Mesenchymal stem cell (in vitro differentiated cells and primary cell): Measurements from ENCODE around the gene CETN1.

ENCODE experiments used
- DNase-seq: peaks from one replicate; pipeline ENCODE4 v3.0.0-alpha.2; 2013
- H2AFZ ChIP-seq: one replicate; pipeline ENCODE4 v1.6.1; 2013; ENCODE audit warnings: low read depth, mild to moderate bottlenecking, control low read depth, inconsistent platforms, low read length, moderate library complexity
- H2AK5ac ChIP-seq: 2 replicates; pipeline ENCODE4 v1.6.1; 2013; ENCODE audit warnings: low read length, moderate library complexity, mild to moderate bottlenecking, inconsistent platforms; ENCODE audit not compliant: severe bottlenecking
- H2BK120ac ChIP-seq: one replicate; pipeline ENCODE4 v1.6.1; 2013; ENCODE audit warnings: low read depth, mild to moderate bottlenecking, inconsistent platforms, low read length, moderate library complexity
- H2BK12ac ChIP-seq, 2 experiments: one replicate each; pipeline ENCODE4 v1.6.1; 2013; ENCODE audit warnings: inconsistent platforms in 2 of 2, low read length in 2 of 2, mild to moderate bottlenecking in 2 of 2, moderate library complexity in 2 of 2, control low read depth in 1 of 2
- H2BK15ac ChIP-seq: one replicate; pipeline ENCODE4 v1.6.1; 2013; ENCODE audit warnings: mild to moderate bottlenecking, low read depth, inconsistent platforms; ENCODE audit not compliant: poor library complexity, severe bottlenecking
- H2BK5ac ChIP-seq: 2 replicates; pipeline ENCODE4 v1.6.1; 2013; ENCODE audit warnings: low read depth, mild to moderate bottlenecking, low read length, control low read depth, inconsistent platforms; ENCODE audit not compliant: poor library complexity, severe bottlenecking
- H3K14ac ChIP-seq, 2 experiments: one replicate each; pipeline ENCODE4 v1.6.1; 2013; ENCODE audit warnings: inconsistent platforms in 2 of 2, low read length in 2 of 2, control low read depth in 1 of 2, mild to moderate bottlenecking in 1 of 2, moderate library complexity in 1 of 2
- H3K18ac ChIP-seq, 2 experiments: one replicate each; pipeline ENCODE4 v1.6.1; 2013; ENCODE audit warnings: inconsistent platforms in 2 of 2, low read length in 2 of 2, control low read depth in 1 of 2, low read depth in 1 of 2, mild to moderate bottlenecking in 1 of 2
- H3K23ac ChIP-seq, 2 experiments: one replicate each; pipeline ENCODE4 v1.6.1; 2013; ENCODE audit warnings: inconsistent platforms in 2 of 2, low read length in 2 of 2, mild to moderate bottlenecking in 2 of 2, moderate library complexity in 2 of 2, control low read depth in 1 of 2
- H3K27ac ChIP-seq: 2 replicates; pipeline ENCODE4 v1.5.1; 2013; ENCODE audit warnings: mild to moderate bottlenecking, moderate library complexity, low read length, control low read depth, inconsistent platforms; ENCODE audit not compliant: poor library complexity, severe bottlenecking
- H3K27me3 ChIP-seq, 2 experiments: 2 replicates each; pipeline versions ENCODE4 v1.6.1 to v1.7.0; 2013; ENCODE audit warnings: low read length in 2 of 2, mild to moderate bottlenecking in 2 of 2, moderate library complexity in 2 of 2, control low read depth in 1 of 2, inconsistent platforms in 1 of 2; ENCODE audit not compliant: control insufficient read depth in 1 of 2, insufficient read depth in 1 of 2
- H3K36me3 ChIP-seq, 2 experiments: 2 replicates each; pipeline versions ENCODE4 v1.6.1 to v1.7.0; 2013; ENCODE audit warnings: low read length in 2 of 2, control low read depth in 1 of 2, inconsistent platforms in 1 of 2, low read depth in 1 of 2, mild to moderate bottlenecking in 1 of 2; ENCODE audit not compliant: insufficient read depth in 2 of 2, control insufficient read depth in 1 of 2
- H3K4ac ChIP-seq, 2 experiments: one replicate each; pipeline ENCODE4 v1.6.1; 2013; ENCODE audit warnings: inconsistent platforms in 2 of 2, low read length in 2 of 2, mild to moderate bottlenecking in 2 of 2, moderate library complexity in 2 of 2, control low read depth in 1 of 2, low read depth in 1 of 2
- H3K4me1 ChIP-seq: 2 replicates; pipeline ENCODE4 v1.6.1; 2013; ENCODE audit warnings: low read depth, low read length, control low read depth; ENCODE audit not compliant: control insufficient read depth, insufficient read depth
- H3K4me2 ChIP-seq: 2 replicates; pipeline ENCODE4 v1.6.1; 2013; ENCODE audit warnings: low read length, mild to moderate bottlenecking, inconsistent platforms; ENCODE audit not compliant: poor library complexity, severe bottlenecking
- H3K4me3 ChIP-seq, 2 experiments: 2 replicates each; pipeline versions ENCODE4 v1.5.1 to v1.7.0; 2013; ENCODE audit warnings: low read length in 2 of 2, mild to moderate bottlenecking in 2 of 2, control low read depth in 1 of 2, low read depth in 1 of 2; ENCODE audit not compliant: insufficient read depth in 1 of 2
- H3K79me1 ChIP-seq: replicated peaks from 2 replicates; pipeline ENCODE4 v1.6.1; 2013; ENCODE audit warnings: mild to moderate bottlenecking, control low read depth, low read length, inconsistent platforms; ENCODE audit not compliant: poor library complexity, severe bottlenecking
- H3K9ac ChIP-seq: 2 replicates; pipeline ENCODE4 v1.7.0; 2013; ENCODE audit warnings: mild to moderate bottlenecking, low read length, moderate library complexity
- H3K9me3 ChIP-seq: 2 replicates; pipeline ENCODE4 v1.7.0; 2013; ENCODE audit warnings: mild to moderate bottlenecking, low read length; ENCODE audit not compliant: control insufficient read depth
- H4K8ac ChIP-seq: one replicate; pipeline ENCODE4 v1.6.1; 2013; ENCODE audit warnings: inconsistent platforms, mild to moderate bottlenecking, low read length, moderate library complexity
- H4K91ac ChIP-seq: one replicate; pipeline ENCODE4 v1.6.1; 2013; ENCODE audit warnings: mild to moderate bottlenecking, low read length, inconsistent platforms
- WGBS: methylation state at CpG from one replicate; pipeline ENCODE4 v1.1.7; 2013; ENCODE audit warnings: mixed read lengths; 5-methylcytosine and 5-hydroxymethylcytosine counted together

The CETN1 gene

DNA sequence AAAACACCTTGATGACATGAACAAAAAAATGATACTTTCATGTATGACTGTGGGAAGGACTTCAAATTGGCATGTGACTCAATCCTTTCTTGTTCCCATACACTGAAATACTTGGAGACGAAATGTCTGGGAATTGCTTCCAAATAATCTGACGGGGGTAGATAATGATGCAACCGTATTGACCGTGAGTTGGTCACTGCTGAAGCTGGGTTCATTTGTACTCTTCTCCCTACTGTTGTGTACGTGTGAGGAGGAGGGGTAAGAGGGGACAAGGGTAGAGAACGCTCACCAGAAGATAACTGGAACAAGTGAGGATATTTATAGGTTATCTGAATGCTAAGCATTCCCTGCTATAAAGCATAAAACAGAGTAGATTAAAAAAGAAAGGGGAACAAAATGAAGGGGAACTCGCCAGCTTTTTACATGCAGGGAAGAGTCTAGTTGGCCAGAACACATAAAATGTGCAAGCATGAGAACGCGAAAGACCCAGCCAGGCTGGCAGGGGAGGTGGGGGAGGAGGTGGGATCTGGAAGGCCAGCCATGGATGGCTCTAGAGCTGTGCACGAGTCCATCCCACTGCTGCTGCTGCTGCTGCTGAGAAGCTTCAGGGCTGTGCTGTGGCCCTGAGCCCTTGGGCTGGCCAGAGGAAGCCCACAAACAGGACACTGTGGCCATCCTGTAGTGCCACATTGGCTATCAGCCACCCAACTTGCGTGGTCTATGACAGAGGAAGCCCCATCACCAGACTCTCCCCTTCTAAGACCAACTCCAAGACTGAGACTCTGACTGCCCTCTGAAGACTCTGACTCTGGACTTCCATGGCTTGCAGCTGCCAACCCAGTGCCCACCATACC lies 15.2 kb upstream of the CETN1 start:
- Histone ChIP-seq H3K18ac (peak overlapping the region in 1 of 2 experiments; percentile 5), H3K4me1 (no peaks in the 10 kb centered on the region), H3K4me2 (no peak overlapping the region), H3K4ac (no peak overlapping the region), H3K36me3 (no peaks in the 10 kb centered on the region), H2BK12ac (no peak overlapping the region), H4K91ac (no peak overlapping the region), H2BK120ac (no peak overlapping the region), H3K27me3 (peaks cover 9 to 24% of the 10 kb centered on the region in 2 experiments), H3K9ac (no peak overlapping the region), H2BK15ac (no peak overlapping the region), H3K23ac (no peak overlapping the region), H4K8ac (no peak overlapping the region), H3K79me1 (no peaks in the 10 kb centered on the region), H2BK5ac (no peak overlapping the region), H2AK5ac (no peak overlapping the region), H3K27ac (no peak overlapping the region), H3K14ac (no peak overlapping the region), H2AFZ (no peak overlapping the region), H3K4me3 (no peak overlapping the region), H3K9me3 (no peaks in the 10 kb centered on the region)
- WGBS: 82% methylated on average over 11 of the region's 11 CpGs
- no peak for DNase-seq

DNA sequence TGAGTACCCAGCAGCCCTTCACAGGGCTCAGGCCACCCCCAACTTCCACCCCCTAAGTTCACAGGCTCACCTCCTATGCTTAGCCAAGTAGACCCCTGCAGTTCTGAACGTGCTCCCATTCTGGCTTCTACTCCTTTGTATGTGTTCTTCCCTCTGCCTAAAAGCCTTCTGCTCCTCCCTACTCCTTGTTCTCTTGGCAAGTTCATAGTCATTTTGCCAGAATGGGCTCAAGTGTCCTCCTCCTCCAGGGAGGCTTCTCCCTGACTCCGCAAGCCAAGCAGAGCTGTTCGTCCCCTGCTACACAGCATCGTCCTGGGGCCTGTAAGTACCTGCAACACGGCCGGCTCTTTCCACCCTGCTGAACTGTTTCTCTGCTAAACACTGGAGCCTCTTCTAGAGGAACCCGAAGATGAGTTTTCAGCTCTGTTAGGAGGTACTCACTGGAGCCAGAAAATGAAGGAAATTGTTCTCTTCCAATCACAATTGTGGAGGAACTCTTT lies 14.6 kb upstream of the CETN1 start:
- H4K8ac ChIP-seq: peak overlapping the region; percentile 33
- H3K14ac ChIP-seq: no peak overlapping the region
- peaks cover 9 to 24% of the 10 kb centered on the region in 2 experiments for H3K27me3 ChIP-seq
- no peaks in the 10 kb centered on the region for H3K79me1 ChIP-seq
- no peak overlapping the region for H3K9ac ChIP-seq
- no peak overlapping the region for H2AK5ac ChIP-seq
- H3K4ac ChIP-seq: no peak overlapping the region
- H2BK12ac ChIP-seq: no peak overlapping the region
- H3K18ac ChIP-seq: peak overlapping the region in 1 of 2 experiments; percentile 5
- H3K23ac ChIP-seq: no peak overlapping the region
- 85% methylated on average over 7 of the region's 7 CpGs for WGBS
- H2BK5ac ChIP-seq: no peak overlapping the region
- no peak overlapping the region for H2BK120ac ChIP-seq
- H3K36me3 ChIP-seq: no peaks in the 10 kb centered on the region
- no peak overlapping the region for H2AFZ ChIP-seq
- H4K91ac ChIP-seq: no peak overlapping the region
- no peak overlapping the region for H3K4me3 ChIP-seq
- H3K9me3 ChIP-seq: no peaks in the 10 kb centered on the region
- no peaks in the 10 kb centered on the region for H3K4me1 ChIP-seq
- no peak overlapping the region for H2BK15ac ChIP-seq
- H3K4me2 ChIP-seq: no peak overlapping the region
- H3K27ac ChIP-seq: no peak overlapping the region
- no peak for DNase-seq

DNA sequence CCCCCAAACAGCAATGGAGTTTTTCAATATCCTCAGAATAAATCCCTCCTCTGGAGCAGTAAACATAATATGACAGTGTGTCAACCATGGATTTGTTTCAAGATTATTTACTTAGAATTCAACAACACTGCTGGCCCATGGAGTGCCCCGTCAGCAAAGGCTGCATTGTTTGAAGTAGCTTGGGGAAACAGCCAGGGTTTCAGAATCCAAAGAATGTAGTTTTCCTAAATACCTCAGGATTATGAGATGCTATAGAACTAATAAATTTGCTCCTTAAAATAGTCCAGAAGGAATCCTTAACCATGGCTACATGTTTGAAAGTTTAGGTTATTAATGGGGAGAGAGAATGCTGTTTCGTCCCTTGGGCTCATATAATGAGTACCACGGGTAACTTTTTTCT lies 13.1 kb upstream of the CETN1 start:
- H3K4ac ChIP-seq: no peak overlapping the region
- no peak overlapping the region for H2BK5ac ChIP-seq
- H2AK5ac ChIP-seq: no peak overlapping the region
- H3K36me3 ChIP-seq: no peaks in the 10 kb centered on the region
- H2BK15ac ChIP-seq: no peak overlapping the region
- no peak overlapping the region for H3K9ac ChIP-seq
- H3K14ac ChIP-seq: no peak overlapping the region
- no peaks in the 10 kb centered on the region for H3K4me1 ChIP-seq
- H3K23ac ChIP-seq: no peak overlapping the region
- no peak overlapping the region for H3K4me3 ChIP-seq
- H2BK120ac ChIP-seq: no peak overlapping the region
- no peak overlapping the region for H2AFZ ChIP-seq
- WGBS: 73% methylated on average over 2 of the region's 3 CpGs
- peak; percentile 5 for DNase-seq
- no peak overlapping the region for H2BK12ac ChIP-seq
- no peak overlapping the region for H4K91ac ChIP-seq
- no peak overlapping the region for H3K27ac ChIP-seq
- H4K8ac ChIP-seq: no peak overlapping the region
- H3K9me3 ChIP-seq: no peaks in the 10 kb centered on the region
- H3K27me3 ChIP-seq: peaks cover 9 to 24% of the 10 kb centered on the region in 2 experiments
- H3K4me2 ChIP-seq: no peak overlapping the region
- no peak overlapping the region for H3K18ac ChIP-seq
- no peaks in the 10 kb centered on the region for H3K79me1 ChIP-seq

DNA sequence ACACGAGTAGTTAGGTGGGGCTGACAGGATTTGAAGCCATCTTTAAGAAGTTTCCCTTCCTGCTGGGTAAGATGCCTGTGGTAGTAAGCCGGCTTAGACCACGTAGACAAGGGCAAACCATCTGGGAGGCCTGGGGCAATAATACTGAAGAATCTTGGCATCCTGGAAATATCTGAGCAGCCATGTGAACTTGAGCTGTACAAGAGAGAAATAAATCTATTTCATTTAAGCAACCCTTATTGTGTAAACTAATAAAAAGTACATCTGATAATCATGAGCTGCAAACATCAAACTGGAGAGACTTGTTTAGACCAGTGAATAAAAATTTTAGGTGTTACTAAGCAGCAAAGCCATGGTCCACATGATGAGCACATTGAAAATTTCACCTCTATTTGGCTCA lies 11.4 kb upstream of the CETN1 start:
- 84% methylated on average over 3 of the region's 3 CpGs for WGBS
- no peak overlapping the region for H4K8ac ChIP-seq
- no peaks in the 10 kb centered on the region for H3K79me1 ChIP-seq
- H3K14ac ChIP-seq: no peak overlapping the region
- H3K27me3 ChIP-seq: peaks cover 9 to 29% of the 10 kb centered on the region in 2 experiments
- no peak for DNase-seq
- H2BK120ac ChIP-seq: no peak overlapping the region
- no peaks in the 10 kb centered on the region for H3K4me1 ChIP-seq
- no peak overlapping the region for H2BK15ac ChIP-seq
- no peak overlapping the region for H3K18ac ChIP-seq
- H3K4me3 ChIP-seq: no peak overlapping the region
- H3K36me3 ChIP-seq: no peaks in the 10 kb centered on the region
- H3K23ac ChIP-seq: no peak overlapping the region
- no peak overlapping the region for H2AFZ ChIP-seq
- H3K9ac ChIP-seq: no peak overlapping the region
- no peaks in the 10 kb centered on the region for H3K9me3 ChIP-seq
- H2BK5ac ChIP-seq: no peak overlapping the region
- H2AK5ac ChIP-seq: no peak overlapping the region
- H3K27ac ChIP-seq: no peak overlapping the region
- no peak overlapping the region for H3K4me2 ChIP-seq
- no peak overlapping the region for H4K91ac ChIP-seq
- no peak overlapping the region for H2BK12ac ChIP-seq
- no peak overlapping the region for H3K4ac ChIP-seq
